Fibroblast of lung (primary cell): ENCODE measurements around the gene BCL10.

Experiments
- CTCF ChIP-seq, 2 donors: IDR thresholded peaks in 1 of 2; conservative IDR thresholded peaks in 1 of 2; 1 replicate in 1 of 2; 2 replicates in 1 of 2; pipeline ENCODE4 v1.5.1; 2011 to 2012; ENCODE audit warnings: low read length in 2 of 2, control low read depth in 1 of 2, inconsistent platforms in 1 of 2, low read depth in 1 of 2, mild to moderate bottlenecking in 1 of 2
- EZH2 ChIP-seq: IDR thresholded peaks from 2 replicates; pipeline ENCODE4 v1.5.1; 2012; ENCODE audit warnings: low read length, control low read depth, mild to moderate bottlenecking; ENCODE audit errors: missing control alignments

- no peak for TF ChIP-seq EZH2
- no peak for TF ChIP-seq CTCF (conservative IDR thresholded peaks at IDR 0.05 in 1 of 2, IDR thresholded peaks at IDR 0.05 in 1 of 2; ENCODE audit: low read depth in 1 of 2, low read length in 2 of 2)
Observed at GRCh38 chr1:85319491-85319890, 43.1 kb upstream of the BCL10 start.
